Esophagus squamous epithelium (tissue), 4 donors: ENCODE data around the gene TMCC1.

Experiments used
- POLR2A ChIP-seq, 4 donors: fragments of 450-650 bp; IDR thresholded peaks; one replicate each; pipeline ENCODE4 v1.6.1; 2017; ENCODE audit warnings: antibody characterized with exemption in 4 of 4, mild to moderate bottlenecking in 4 of 4, moderate library complexity in 3 of 4
- TF ChIP-seq, protein P1 (sequence below), 6 experiments: fragments of 450-650 bp in 4 of 6; fragments of 200-600 bp in 2 of 6; sonication (generic) in 2 of 6; IDR thresholded peaks; one replicate each; pipeline ENCODE4 v1.5.1; 2016 to 2019; ENCODE audit warnings: antibody characterized with exemption in 6 of 6, mild to moderate bottlenecking in 4 of 6, moderate library complexity in 4 of 6

GRCh38 chr3:129864519-129864918 is 29.0 kb downstream of the TMCC1 start:
- TF ChIP-seq, protein P1, sequence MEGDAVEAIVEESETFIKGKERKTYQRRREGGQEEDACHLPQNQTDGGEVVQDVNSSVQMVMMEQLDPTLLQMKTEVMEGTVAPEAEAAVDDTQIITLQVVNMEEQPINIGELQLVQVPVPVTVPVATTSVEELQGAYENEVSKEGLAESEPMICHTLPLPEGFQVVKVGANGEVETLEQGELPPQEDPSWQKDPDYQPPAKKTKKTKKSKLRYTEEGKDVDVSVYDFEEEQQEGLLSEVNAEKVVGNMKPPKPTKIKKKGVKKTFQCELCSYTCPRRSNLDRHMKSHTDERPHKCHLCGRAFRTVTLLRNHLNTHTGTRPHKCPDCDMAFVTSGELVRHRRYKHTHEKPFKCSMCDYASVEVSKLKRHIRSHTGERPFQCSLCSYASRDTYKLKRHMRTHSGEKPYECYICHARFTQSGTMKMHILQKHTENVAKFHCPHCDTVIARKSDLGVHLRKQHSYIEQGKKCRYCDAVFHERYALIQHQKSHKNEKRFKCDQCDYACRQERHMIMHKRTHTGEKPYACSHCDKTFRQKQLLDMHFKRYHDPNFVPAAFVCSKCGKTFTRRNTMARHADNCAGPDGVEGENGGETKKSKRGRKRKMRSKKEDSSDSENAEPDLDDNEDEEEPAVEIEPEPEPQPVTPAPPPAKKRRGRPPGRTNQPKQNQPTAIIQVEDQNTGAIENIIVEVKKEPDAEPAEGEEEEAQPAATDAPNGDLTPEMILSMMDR (IDR thresholded peaks at IDR 0.05): no peak
- TF ChIP-seq POLR2A (IDR thresholded peaks at IDR 0.05): no peak
